SK-N-MC (cell line): ENCODE results near the gene PELI2.

Experiments used
- DNase-seq: peaks from one replicate; pipeline ENCODE4 v3.0.0-alpha.2; 2011; ENCODE audit warnings: low read depth, low spot score
- H3K27ac ChIP-seq: fragments of 200-600 bp; sonication (generic); 2 replicates; pipeline ENCODE4 v1.5.1; 2016; ENCODE audit warnings: mixed run types
- H3K36me3 ChIP-seq: fragments of 200-600 bp; sonication (generic); 2 replicates; pipeline ENCODE4 v1.6.1; 2017; ENCODE audit warnings: antibody characterized with exemption, low read length, mixed read lengths; ENCODE audit not compliant: insufficient read depth
- H3K4me3 ChIP-seq: fragments of 200-600 bp; sonication (generic); 2 replicates; pipeline ENCODE4 v1.5.1; 2016
- H3K9ac ChIP-seq: fragments of 200-600 bp; sonication (generic); 2 replicates; pipeline ENCODE4 v1.8.0; 2017; ENCODE audit warnings: mixed run types, mixed read lengths; ENCODE audit not compliant: insufficient read length
- H3K9me3 ChIP-seq: fragments of 200-600 bp; sonication (generic); 2 replicates; pipeline ENCODE4 v1.6.1; 2017; ENCODE audit warnings: low read depth, mild to moderate bottlenecking, antibody characterized with exemption, low read length, moderate library complexity, mixed read lengths
- EZH2 ChIP-seq: fragments of 200-600 bp; sonication (generic); IDR thresholded peaks from one replicate; pipeline ENCODE4 v1.6.1; 2017; ENCODE audit warnings: antibody characterized with exemption
- FOXP2 ChIP-seq: optimal IDR thresholded peaks from 2 replicates; pipeline ENCODE3; 2011; ENCODE audit warnings: mild to moderate bottlenecking, moderate library complexity; ENCODE audit not compliant: insufficient read depth; ENCODE audit errors: extremely low read length, control extremely low read depth
- POLR2AphosphoS5 ChIP-seq: IDR thresholded peaks from 2 replicates; pipeline ENCODE4 v1.6.1; 2012; ENCODE audit warnings: mild to moderate bottlenecking, low read depth, low read length, borderline replicate concordance

The PELI2 gene

GRCh38 chr14:56117765-56118610 lies at the start of gene PELI2:
PELI2 (plus strand) TSS chr14:56118411; CDS start chr14:56118661, 250 bp downstream.
- H3K36me3 ChIP-seq: no peaks in the 10 kb centered on the region
- peak within 1 kb of the TSS; percentile 86 for H3K9ac ChIP-seq
- no peak for DNase-seq
- TF ChIP-seq POLR2AphosphoS5 (peak; percentile 65; the same call in 1 of the 2 replicates), EZH2 (no peak), FOXP2 (peak; percentile 67)
- peak within 1 kb of the TSS; percentile 57; the same call in 1 of the 2 replicates for H3K27ac ChIP-seq
- no peaks in the 10 kb centered on the region for H3K9me3 ChIP-seq
- H3K4me3 ChIP-seq: peak within 1 kb of the TSS; percentile 94

- TF ChIP-seq FOXP2: no peak
- no peak for TF ChIP-seq EZH2
- TF ChIP-seq POLR2AphosphoS5: no peak
- no peak for DNase-seq
- Histone ChIP-seq H3K9ac (no peak overlapping the region), H3K4me3 (no peak overlapping the region), H3K27ac (no peak overlapping the region), H3K9me3 (no peaks in the 10 kb centered on the region), H3K36me3 (no peaks in the 10 kb centered on the region)
Observed at GRCh38 chr14:56073799-56074198, 44.4 kb upstream of the PELI2 start.

GRCh38 chr14:56075301-56075700 lies 42.9 kb upstream of the PELI2 start:
- no peaks in the 10 kb centered on the region for H3K9me3 ChIP-seq
- TF ChIP-seq POLR2AphosphoS5: no peak
- TF ChIP-seq FOXP2: no peak
- no peak for TF ChIP-seq EZH2
- no peak for DNase-seq

GRCh38 chr14:56081139-56081538 lies 37.1 kb upstream of the PELI2 start:
- no peak overlapping the region for H3K4me3 ChIP-seq
- H3K27ac ChIP-seq: no peak overlapping the region
- TF ChIP-seq POLR2AphosphoS5 (no peak), EZH2 (no peak), FOXP2 (no peak)
- no peaks in the 10 kb centered on the region for H3K36me3 ChIP-seq
- H3K9ac ChIP-seq: no peak overlapping the region
- no peaks in the 10 kb centered on the region for H3K9me3 ChIP-seq
- DNase-seq: no peak

More at GRCh38 chr14:56075301-56075700, 42.9 kb upstream of the PELI2 start:
- Histone ChIP-seq H3K9ac (no peak overlapping the region), H3K36me3 (no peaks in the 10 kb centered on the region), H3K4me3 (no peak overlapping the region), H3K27ac (no peak overlapping the region)

GRCh38 chr14:56082880-56083279 lies 35.3 kb upstream of the PELI2 start:
- DNase-seq: no peak
- Histone ChIP-seq H3K27ac (no peak overlapping the region), H3K4me3 (no peak overlapping the region), H3K36me3 (no peaks in the 10 kb centered on the region), H3K9me3 (no peaks in the 10 kb centered on the region), H3K9ac (no peak overlapping the region)
- no peak for TF ChIP-seq FOXP2
- no peak for TF ChIP-seq EZH2
- no peak for TF ChIP-seq POLR2AphosphoS5

- Histone ChIP-seq H3K9ac (no peak overlapping the region), H3K9me3 (no peaks in the 10 kb centered on the region), H3K27ac (no peak overlapping the region), H3K4me3 (no peak overlapping the region), H3K36me3 (no peaks in the 10 kb centered on the region)
- DNase-seq: no peak
- TF ChIP-seq EZH2 (no peak), FOXP2 (no peak), POLR2AphosphoS5 (no peak)
Observed at GRCh38 chr14:56085471-56085870, 32.7 kb upstream of the PELI2 start.

- Histone ChIP-seq H3K9ac (no peak overlapping the region), H3K27ac (no peak overlapping the region), H3K9me3 (no peaks in the 10 kb centered on the region), H3K4me3 (no peak overlapping the region), H3K36me3 (no peaks in the 10 kb centered on the region)
- no peak for TF ChIP-seq FOXP2
- no peak for TF ChIP-seq POLR2AphosphoS5
- no peak for TF ChIP-seq EZH2
- DNase-seq: no peak
Observed at GRCh38 chr14:56087671-56088471, 30.3 kb upstream of the PELI2 start.

- H3K9me3 ChIP-seq: no peaks in the 10 kb centered on the region
- H3K36me3 ChIP-seq: no peaks in the 10 kb centered on the region
- TF ChIP-seq FOXP2 (no peak), POLR2AphosphoS5 (no peak), EZH2 (no peak)
- no peak overlapping the region for H3K9ac ChIP-seq
- no peak for DNase-seq
- H3K27ac ChIP-seq: no peak overlapping the region
- no peak overlapping the region for H3K4me3 ChIP-seq
Observed at GRCh38 chr14:56088941-56089340, 29.3 kb upstream of the PELI2 start.
